Activated T-helper 1 cell treated with anti-CD3 and anti-CD28 coated beads, Interleukin-12 subunit alpha, Interleukin-12 subunit beta, Interleukin-2, Interleukin-4 antibody, amounts not matched to agents 30 ng/mL and 10 ng/mL and 1 ng/mL, durations not matched to agents 14 hours and 24 hours and 36 hours (primary cell): Measurements from ENCODE around the gene MAGEA9B. TPM values are rescaled to one million over a fixed set of nuclear protein-coding genes. Genes with fewer than 3 reads are reported as not detected.
"Not testable (repeated sequence)": the region's sequence is repeated elsewhere in the genome, so short reads cannot be mapped to it uniquely, and the experiment has no call there.

ENCODE experiments used
- DNase-seq: peaks from one replicate; pipeline ENCODE4 v3.0.0; 2021; ENCODE audit warnings: low spot score
- H3K27ac Mint-ChIP-seq: one replicate; pipeline ENCODE4 v1.8.0; 2021; ENCODE audit warnings: mild to moderate bottlenecking, mixed read lengths
- H3K27me3 Mint-ChIP-seq: one replicate; pipeline ENCODE4 v1.8.0; 2022; ENCODE audit warnings: mild to moderate bottlenecking, moderate library complexity, mixed read lengths; ENCODE audit not compliant: insufficient read depth
- H3K36me3 Mint-ChIP-seq: one replicate; pipeline ENCODE4 v1.8.0; 2021; ENCODE audit warnings: low read depth, mixed read lengths
- H3K4me1 Mint-ChIP-seq: one replicate; pipeline ENCODE4 v1.8.0; 2021; ENCODE audit warnings: low read depth, mixed read lengths
- H3K4me3 Mint-ChIP-seq: one replicate; pipeline ENCODE4 v1.8.0; 2021; ENCODE audit warnings: mild to moderate bottlenecking, moderate library complexity, mixed read lengths
- H3K9me3 Mint-ChIP-seq: one replicate; pipeline ENCODE4 v1.8.0; 2021; ENCODE audit warnings: mixed read lengths
- intact Hi-C: fragments of 100-400 bp; cut with micrococcal nuclease; formaldehyde crosslinking; loops from one replicate; pipeline ENCODE4 v1.15.1; 2024
- total RNA-seq: library from RNA; stranded (reverse); gene quantifications from 2 replicates; pipeline ENCODE4 v1.2.3, GENCODE V29; 2022

MAGEA9B gene
- total RNA-seq, 1 donor from 2014 or later, result not detected

DNA sequence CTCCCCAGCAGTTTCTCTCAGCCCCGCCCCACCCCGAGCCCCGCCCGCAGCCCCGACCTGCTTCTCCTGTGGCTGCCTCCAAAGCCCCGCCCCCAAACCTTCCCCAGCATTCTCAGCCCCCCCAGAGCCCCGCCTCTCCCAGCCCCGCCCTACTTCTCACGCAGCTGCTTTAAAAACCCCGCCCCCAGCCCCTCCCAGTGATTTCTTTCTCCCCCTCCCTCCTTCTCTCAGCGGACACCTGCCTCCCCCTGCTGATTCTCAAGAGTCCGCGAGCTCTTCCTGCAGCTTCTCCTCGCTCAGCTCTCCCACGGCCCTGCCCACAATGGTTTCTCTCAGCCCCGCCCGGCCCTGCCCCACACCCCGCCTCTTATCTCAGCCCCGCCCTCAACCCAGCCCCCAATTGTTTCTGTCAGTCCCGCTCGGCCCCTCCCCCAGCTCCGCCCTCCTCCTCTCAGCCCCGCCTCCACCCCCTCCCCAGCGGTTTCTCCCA is 47.1 kb downstream of the MAGEA9B start:
- Mint-ChIP-seq H3K36me3 (peaks cover 6% of the 10 kb centered on the region), H3K27ac (peak overlapping the region; percentile 99), H3K4me3 (peak overlapping the region; percentile 88), H3K9me3 (no peaks in the 10 kb centered on the region), H3K27me3 (no peaks in the 10 kb centered on the region), H3K4me1 (peaks cover 11% of the 10 kb centered on the region)
- intact Hi-C loops, result no loop called here
- peak; percentile 68 for DNase-seq

DNA sequence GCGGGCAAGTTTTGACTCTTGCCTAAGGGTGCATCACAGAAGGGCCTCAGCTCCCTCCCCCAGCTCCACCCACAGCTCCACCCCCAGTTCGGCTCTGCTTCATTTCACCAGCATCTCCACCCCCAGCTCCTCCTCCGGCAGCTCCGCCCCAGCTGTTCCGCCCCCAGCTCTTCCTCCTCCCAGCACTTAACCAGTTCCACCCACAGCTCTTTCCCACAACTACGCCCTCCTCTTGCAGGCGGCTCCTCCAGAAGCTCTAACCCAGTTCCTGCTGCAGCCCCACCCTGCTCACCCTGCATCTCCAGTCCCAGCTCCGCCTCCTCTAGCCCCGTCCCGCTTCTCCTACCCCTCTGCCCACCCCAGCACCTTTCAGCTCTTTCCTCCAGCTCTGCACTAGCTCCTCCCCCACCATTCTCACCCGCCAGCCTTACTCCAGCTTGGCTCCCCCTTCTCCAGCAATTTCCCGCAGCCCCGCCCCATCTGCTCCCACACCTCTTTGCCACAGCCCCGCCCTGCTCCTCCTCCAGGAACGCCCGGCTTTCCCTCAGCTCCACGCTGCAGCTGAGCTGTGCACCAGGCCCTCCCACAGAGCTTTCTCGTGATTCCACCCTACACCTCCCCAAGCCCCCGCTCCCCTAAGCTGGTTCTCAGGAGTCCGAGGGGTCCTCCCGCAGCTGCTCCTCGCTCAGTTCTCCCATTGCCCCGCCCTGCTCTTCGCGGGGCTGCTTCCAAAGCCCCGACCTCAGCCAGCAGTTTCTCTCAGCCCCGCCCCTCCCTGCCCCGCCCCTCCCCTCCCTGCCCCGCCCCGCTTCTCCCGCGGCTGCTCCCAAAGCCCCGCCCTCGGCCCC is 47.8 kb downstream of the MAGEA9B start:
- peak; percentile 82 for DNase-seq
- Mint-ChIP-seq H3K9me3 (no peaks in the 10 kb centered on the region), H3K27me3 (no peaks in the 10 kb centered on the region), H3K36me3 (peaks cover 9% of the 10 kb centered on the region), H3K27ac (peak overlapping the region; percentile 91), H3K4me1 (peaks cover 7% of the 10 kb centered on the region), H3K4me3 (peak overlapping the region; percentile 92)
- intact Hi-C loops, result loop anchor here (2.0 kb wide), 1 partner anchor 35 kb away; the partner anchor contains the start of gene IDS

DNA sequence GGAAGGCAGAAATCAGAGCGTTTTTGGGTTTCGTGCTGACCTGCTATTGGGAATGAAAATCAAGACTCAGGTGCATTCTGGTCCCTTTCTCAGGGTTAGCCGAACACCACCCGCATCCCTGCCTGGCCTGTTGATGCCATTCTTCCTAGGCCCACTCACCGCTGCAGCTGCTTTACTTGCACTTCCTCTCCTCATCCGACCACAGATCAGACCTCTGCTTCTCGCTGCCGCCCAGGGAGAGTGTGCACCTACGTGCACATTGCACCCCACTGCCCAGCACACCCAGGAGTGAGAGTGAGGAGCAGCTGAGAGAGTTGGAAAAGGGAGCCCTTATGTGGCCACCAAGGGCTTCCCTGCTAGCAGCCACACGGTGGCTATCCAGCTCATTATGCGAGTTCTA is 49.8 kb downstream of the MAGEA9B start:
- H3K27me3 Mint-ChIP-seq, DNase-seq, H3K4me1 Mint-ChIP-seq, H3K4me3 Mint-ChIP-seq, H3K27ac Mint-ChIP-seq, intact Hi-C loops, H3K9me3 Mint-ChIP-seq: not testable (repeated sequence)
- peaks cover 11% of the 10 kb centered on the region for H3K36me3 Mint-ChIP-seq

DNA sequence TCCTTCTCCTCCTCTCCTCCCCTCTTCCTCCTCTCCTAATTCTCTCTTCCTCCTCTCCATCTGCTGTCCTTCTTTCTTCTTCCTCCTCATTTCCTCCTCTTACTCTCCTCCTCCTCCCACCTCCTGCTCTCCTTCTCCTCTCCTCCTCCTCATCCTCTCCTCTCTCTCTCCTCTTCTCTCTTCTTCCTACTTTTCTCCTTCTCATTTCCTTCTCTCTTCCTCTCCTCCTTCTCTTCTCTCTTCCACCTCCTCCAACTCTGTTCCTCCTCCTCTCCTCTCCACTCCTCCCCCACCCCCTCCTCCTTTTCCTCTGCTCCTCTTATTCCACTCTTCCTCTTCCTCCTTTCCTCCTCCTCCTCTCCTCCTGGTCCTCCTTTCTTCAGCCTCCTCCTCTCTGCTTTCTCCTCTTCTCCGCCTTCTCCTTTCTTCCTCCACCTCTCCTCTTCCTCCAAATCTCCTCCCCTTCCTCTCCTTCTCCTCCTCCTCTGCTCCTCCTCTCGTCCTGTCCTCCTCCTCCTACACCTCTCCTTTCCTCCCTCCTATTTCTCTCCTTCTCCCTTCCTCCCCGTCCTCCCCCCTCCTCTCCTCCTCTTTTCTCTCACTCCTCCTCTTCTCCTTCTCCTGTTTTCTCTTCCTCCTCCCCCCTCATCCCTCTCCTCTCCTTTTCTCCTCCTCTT is 52.2 kb downstream of the MAGEA9B start:
- H3K27me3 Mint-ChIP-seq, H3K27ac Mint-ChIP-seq, DNase-seq, H3K9me3 Mint-ChIP-seq, H3K4me3 Mint-ChIP-seq, intact Hi-C loops: not testable (repeated sequence)
- Mint-ChIP-seq H3K4me1 (peaks cover 13% of the 10 kb centered on the region), H3K36me3 (peaks cover 19% of the 10 kb centered on the region)

DNA sequence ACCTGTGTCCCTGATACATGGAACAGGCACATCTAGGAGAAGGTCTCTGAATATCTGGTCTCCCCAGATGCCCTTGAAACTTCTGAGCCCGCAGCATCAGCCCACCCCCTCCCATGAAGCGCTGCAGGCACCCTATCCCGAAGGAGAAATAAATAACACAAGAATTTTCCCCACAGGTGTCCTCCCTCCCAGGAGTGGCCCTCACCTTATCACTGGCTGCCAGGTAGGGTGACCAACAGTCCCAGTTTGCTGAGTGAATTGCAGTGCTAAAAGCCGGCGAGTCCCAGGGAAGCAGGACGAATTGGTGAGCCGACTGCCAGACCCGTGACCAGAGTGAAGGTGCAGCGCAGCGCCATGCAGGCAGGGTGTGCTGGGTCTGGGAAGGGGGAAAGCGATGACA is 53.3 kb downstream of the MAGEA9B start:
- H3K4me1 Mint-ChIP-seq, H3K4me3 Mint-ChIP-seq, H3K27me3 Mint-ChIP-seq, intact Hi-C loops, DNase-seq, H3K27ac Mint-ChIP-seq, H3K9me3 Mint-ChIP-seq: not testable (repeated sequence)
- H3K36me3 Mint-ChIP-seq, result peaks cover 27% of the 10 kb centered on the region

DNA sequence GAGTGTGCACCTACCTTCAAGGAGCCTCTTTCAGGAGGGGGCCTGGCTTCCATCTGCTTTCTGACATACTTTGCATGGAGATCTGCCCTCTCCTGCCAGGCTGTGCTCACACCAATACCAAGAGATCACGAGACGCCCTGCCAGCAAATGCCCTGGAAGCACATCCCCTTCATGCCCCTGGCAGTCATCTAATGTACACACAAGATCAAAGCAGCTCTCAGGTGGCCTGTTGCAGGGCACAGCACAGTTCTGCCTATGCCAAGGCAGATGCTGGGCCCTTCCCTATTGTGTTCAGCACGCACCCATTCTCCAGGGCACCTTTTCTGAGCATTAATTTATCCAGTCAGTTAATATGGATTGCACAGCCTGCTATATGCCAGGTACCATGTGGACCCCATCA is 54.4 kb downstream of the MAGEA9B start:
- intact Hi-C loops, H3K27me3 Mint-ChIP-seq, DNase-seq, H3K4me3 Mint-ChIP-seq, H3K27ac Mint-ChIP-seq, H3K9me3 Mint-ChIP-seq: not testable (repeated sequence)
- peaks cover 27% of the 10 kb centered on the region for H3K36me3 Mint-ChIP-seq
- H3K4me1 Mint-ChIP-seq, result peaks cover 11% of the 10 kb centered on the region

Other genes with a start within 250 kb of the MAGEA9B start
- gene IDS, start 82.2 kb downstream of the MAGEA9B start, total RNA-seq, result 46.6 and 48.9 TPM in 2 replicates
- gene EOLA1, start 46.4 kb downstream of the MAGEA9B start, total RNA-seq, result 31.4 and 35.5 TPM in 2 replicates
- not detected in 2 replicates for gene HSFX3, start 37.5 kb downstream of the MAGEA9B start, total RNA-seq
- gene HSFX2, start 7.9 kb upstream of the MAGEA9B start, total RNA-seq, result 0.41 TPM in 1 of 2 replicates, not detected in the other
- gene TMEM185A, start 44.3 kb upstream of the MAGEA9B start, total RNA-seq, result 18.7 and 25.5 TPM in 2 replicates
- not detected in 2 replicates for gene MAGEA11, start 124.6 kb upstream of the MAGEA9B start, total RNA-seq
- 0.49 and 1.2 TPM in 2 replicates for gene HSFX1, start 186.6 kb upstream of the MAGEA9B start, total RNA-seq
- gene MAGEA9, start 194.5 kb upstream of the MAGEA9B start, total RNA-seq, result not detected in 2 replicates